ENCODE data around the gene EDRF1. TPM values are rescaled to one million over a fixed set of nuclear protein-coding genes. Genes with fewer than 3 reads are reported as not detected.

EDRF1 gene
- total RNA-seq, 1 experiment from 2014 or later = 40.5 TPM

- TF ChIP-seq, protein P1, sequence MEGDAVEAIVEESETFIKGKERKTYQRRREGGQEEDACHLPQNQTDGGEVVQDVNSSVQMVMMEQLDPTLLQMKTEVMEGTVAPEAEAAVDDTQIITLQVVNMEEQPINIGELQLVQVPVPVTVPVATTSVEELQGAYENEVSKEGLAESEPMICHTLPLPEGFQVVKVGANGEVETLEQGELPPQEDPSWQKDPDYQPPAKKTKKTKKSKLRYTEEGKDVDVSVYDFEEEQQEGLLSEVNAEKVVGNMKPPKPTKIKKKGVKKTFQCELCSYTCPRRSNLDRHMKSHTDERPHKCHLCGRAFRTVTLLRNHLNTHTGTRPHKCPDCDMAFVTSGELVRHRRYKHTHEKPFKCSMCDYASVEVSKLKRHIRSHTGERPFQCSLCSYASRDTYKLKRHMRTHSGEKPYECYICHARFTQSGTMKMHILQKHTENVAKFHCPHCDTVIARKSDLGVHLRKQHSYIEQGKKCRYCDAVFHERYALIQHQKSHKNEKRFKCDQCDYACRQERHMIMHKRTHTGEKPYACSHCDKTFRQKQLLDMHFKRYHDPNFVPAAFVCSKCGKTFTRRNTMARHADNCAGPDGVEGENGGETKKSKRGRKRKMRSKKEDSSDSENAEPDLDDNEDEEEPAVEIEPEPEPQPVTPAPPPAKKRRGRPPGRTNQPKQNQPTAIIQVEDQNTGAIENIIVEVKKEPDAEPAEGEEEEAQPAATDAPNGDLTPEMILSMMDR (conservative IDR thresholded peaks at IDR 0.05; ENCODE audit: low read depth, low read length) = peak; percentile 34; the same call in 1 of the 2 replicates
- TF ChIP-seq EZH2 (IDR thresholded peaks at IDR 0.05; ENCODE audit: borderline replicate concordance, low read depth, low read length, poor library complexity, severe bottlenecking) = no peak
- intact Hi-C loops (cut with micrococcal nuclease; ENCODE audit: unreplicated experiment) = no loop called here
- ChIA-PET CTCF (no interaction called here), POLR2A (ENCODE audit: low non-redundant PET) (no interaction called here)
- Histone ChIP-seq H3K4me1 (ENCODE audit: insufficient read depth, low read length, poor library complexity, severe bottlenecking) (no peaks in the 10 kb centered on the region), H3K27ac (ENCODE audit: low read depth, low read length, poor library complexity, severe bottlenecking) (no peak overlapping the region), H3K9me3 (ENCODE audit: low read depth, low read length, poor library complexity, severe bottlenecking) (no peaks in the 10 kb centered on the region), H3K4me3 (ENCODE audit: low read depth, low read length, poor library complexity, severe bottlenecking) (no peak overlapping the region), H3K27me3 (replicated peaks; ENCODE audit: insufficient read depth, low read depth, low read length, poor library complexity) (no peaks in the 10 kb centered on the region), H3K36me3 (ENCODE audit: insufficient read depth, low read length, poor library complexity, severe bottlenecking) (peaks cover 86% of the 10 kb centered on the region)
- BruUV-seq (replicated peaks) = no TSS peak
- peak; percentile 16 for DNase-seq (ENCODE audit: low spot score)
These were observed 23.0 kb downstream of the EDRF1 start for GRCh38 chr10:125742465-125742864.

- H3K36me3 ChIP-seq (ENCODE audit: insufficient read depth, low read length, poor library complexity, severe bottlenecking) = peaks cover 70% of the 10 kb centered on the region
These were observed 25.4 kb downstream of the EDRF1 start for GRCh38 chr10:125744909-125745308.

GRCh38 chr10:125747417-125747816, 27.9 kb downstream of the EDRF1 start:
- BruUV-seq (replicated peaks) = no TSS peak
- no peak for TF ChIP-seq EZH2 (IDR thresholded peaks at IDR 0.05; ENCODE audit: borderline replicate concordance, low read depth, low read length, poor library complexity, severe bottlenecking)
- TF ChIP-seq, protein P1 (conservative IDR thresholded peaks at IDR 0.05; ENCODE audit: low read depth, low read length) = no peak
- Histone ChIP-seq H3K9me3 (ENCODE audit: low read depth, low read length, poor library complexity, severe bottlenecking) (no peaks in the 10 kb centered on the region), H3K4me1 (ENCODE audit: insufficient read depth, low read length, poor library complexity, severe bottlenecking) (no peaks in the 10 kb centered on the region), H3K4me3 (ENCODE audit: low read depth, low read length, poor library complexity, severe bottlenecking) (no peak overlapping the region), H3K27ac (ENCODE audit: low read depth, low read length, poor library complexity, severe bottlenecking) (no peak overlapping the region), H3K36me3 (ENCODE audit: insufficient read depth, low read length, poor library complexity, severe bottlenecking) (peaks cover 65% of the 10 kb centered on the region), H3K27me3 (replicated peaks; ENCODE audit: insufficient read depth, low read depth, low read length, poor library complexity) (no peaks in the 10 kb centered on the region)
- CTCF ChIA-PET = no interaction called here
- POLR2A ChIA-PET (ENCODE audit: low non-redundant PET) = no interaction called here
- DNase-seq (ENCODE audit: low spot score) = no peak
- intact Hi-C loops (cut with micrococcal nuclease; ENCODE audit: unreplicated experiment) = no loop called here

More at GRCh38 chr10:125744909-125745308, 25.4 kb downstream of the EDRF1 start:
- BruUV-seq (replicated peaks) = no TSS peak
- intact Hi-C loops (cut with micrococcal nuclease; ENCODE audit: unreplicated experiment) = no loop called here
- no peaks in the 10 kb centered on the region for H3K27me3 ChIP-seq (replicated peaks; ENCODE audit: insufficient read depth, low read depth, low read length, poor library complexity)
- CTCF ChIA-PET = no interaction called here
- POLR2A ChIA-PET (ENCODE audit: low non-redundant PET) = no interaction called here
- no peaks in the 10 kb centered on the region for H3K9me3 ChIP-seq (ENCODE audit: low read depth, low read length, poor library complexity, severe bottlenecking)
- no peak overlapping the region for H3K27ac ChIP-seq (ENCODE audit: low read depth, low read length, poor library complexity, severe bottlenecking)
- TF ChIP-seq EZH2 (IDR thresholded peaks at IDR 0.05; ENCODE audit: borderline replicate concordance, low read depth, low read length, poor library complexity, severe bottlenecking) = no peak
- TF ChIP-seq, protein P1 (conservative IDR thresholded peaks at IDR 0.05; ENCODE audit: low read depth, low read length) = no peak
- H3K4me1 ChIP-seq (ENCODE audit: insufficient read depth, low read length, poor library complexity, severe bottlenecking) = no peaks in the 10 kb centered on the region
- H3K4me3 ChIP-seq (ENCODE audit: low read depth, low read length, poor library complexity, severe bottlenecking) = no peak overlapping the region
- no peak for DNase-seq (ENCODE audit: low spot score)

Data from A673 (cell line).